MM.1S (cell line): ENCODE results near the gene SEMA3D.

Experiments used
- CTCF ChIP-seq: fragments of 300-600 bp; sonication (generic); IDR thresholded peaks from 2 replicates; pipeline ENCODE4 v1.5.1; 2016; ENCODE audit warnings: antibody characterized with exemption, low read length, mixed read lengths
- EZH2 ChIP-seq: fragments of 300-600 bp; sonication (generic); optimal IDR thresholded peaks from 2 replicates; pipeline ENCODE3; 2017; ENCODE audit warnings: low read depth, mild to moderate bottlenecking, antibody characterized with exemption, low read length, mixed read lengths

GRCh38 chr7:85176197-85176596 is 10.7 kb downstream of the SEMA3D start:
- no peak for TF ChIP-seq CTCF
- TF ChIP-seq EZH2: no peak
